ENCODE data around the gene GSTCD. TPM values are rescaled to one million over a fixed set of nuclear protein-coding genes. Genes with fewer than 3 reads are reported as not detected.
A peak's percentile ranks its signal among the peaks of the same experiment; 100 is the strongest.

Gene GSTCD
- total and polyA plus RNA-seq, 9 of the 15 experiments (the other 6 are each of a cell fraction or from before 2014, with no cell fraction given), result 4.5 to 36.3 (median 16.0) TPM

GRCh38 chr4:105708181-105709080, at the start of gene GSTCD, which contains the start of gene INTS12 (continued):
- no peak for TF ChIP-seq U2AF2 (optimal IDR thresholded peaks at IDR 0.05; ENCODE audit: low read depth, low read length)
- no peak for TF ChIP-seq NFIX (CRISPR knock-in tag; IDR thresholded peaks at IDR 0.05; ENCODE audit: low read depth)
- TF ChIP-seq HNRNPUL1 (IDR thresholded peaks at IDR 0.05; ENCODE audit: low read length), result no peak
- TF ChIP-seq KLF10 (CRISPR knock-in tag; IDR thresholded peaks at IDR 0.05), result no peak
- TF ChIP-seq E4F1 (CRISPR knock-in tag; IDR thresholded peaks at IDR 0.05; ENCODE audit: borderline replicate concordance), result no peak
- TF ChIP-seq CREB1 (IDR thresholded peaks at IDR 0.05), result peak; percentile 92
- peak; percentile 96 for TF ChIP-seq CREB1 (CRISPR knock-in tag; IDR thresholded peaks at IDR 0.05)
- TF ChIP-seq HDAC2 (IDR thresholded peaks at IDR 0.05), result no peak; the same call in 1 of the 2 replicates
- peak; percentile 87 for TF ChIP-seq GATAD2B (IDR thresholded peaks at IDR 0.05; ENCODE audit: borderline replicate concordance)
- no peak for TF ChIP-seq RAD21 (CRISPR knock-in tag; conservative IDR thresholded peaks at IDR 0.05 in 1 of 2, IDR thresholded peaks at IDR 0.05 in 1 of 2)
- TF ChIP-seq POLR2AphosphoS5 (IDR thresholded peaks at IDR 0.05; ENCODE audit: control insufficient read depth, insufficient read depth, low read depth, low read length), result peak; percentile 95
- no peak for TF ChIP-seq RERE (CRISPR knock-in tag; IDR thresholded peaks at IDR 0.05; ENCODE audit: borderline replicate concordance)
- TF ChIP-seq IRF2 (CRISPR knock-in tag; IDR thresholded peaks at IDR 0.05), result no peak; the same call in 1 of the 2 replicates
- TF ChIP-seq SRSF7 (optimal IDR thresholded peaks at IDR 0.05; ENCODE audit: low read depth, low read length), result no peak
- no peak for TF ChIP-seq SRSF3 (IDR thresholded peaks at IDR 0.05; ENCODE audit: insufficient read depth, low read length)
- no peak for TF ChIP-seq CHD4 (IDR thresholded peaks at IDR 0.05; ENCODE audit: insufficient read depth, insufficient replicate concordance, low read depth, low read length, poor library complexity, severe bottlenecking)
- peak; percentile 98 for TF ChIP-seq RBBP5 (IDR thresholded peaks at IDR 0.05; ENCODE audit: borderline replicate concordance, insufficient read depth, low read length, poor library complexity, severe bottlenecking)
